Activated T-cell treated with anti-CD3 and anti-CD28 coated beads for 4 hours (primary cell): ENCODE results near the gene HOXB4.
"Not testable (repeated sequence)": the region's sequence is repeated elsewhere in the genome, so short reads cannot be mapped to it uniquely, and the experiment has no call there.

Source experiments
- DNase-seq: peaks from one replicate; pipeline ENCODE4 v3.0.0-alpha.2; 2020

HOXB4 gene

DNA sequence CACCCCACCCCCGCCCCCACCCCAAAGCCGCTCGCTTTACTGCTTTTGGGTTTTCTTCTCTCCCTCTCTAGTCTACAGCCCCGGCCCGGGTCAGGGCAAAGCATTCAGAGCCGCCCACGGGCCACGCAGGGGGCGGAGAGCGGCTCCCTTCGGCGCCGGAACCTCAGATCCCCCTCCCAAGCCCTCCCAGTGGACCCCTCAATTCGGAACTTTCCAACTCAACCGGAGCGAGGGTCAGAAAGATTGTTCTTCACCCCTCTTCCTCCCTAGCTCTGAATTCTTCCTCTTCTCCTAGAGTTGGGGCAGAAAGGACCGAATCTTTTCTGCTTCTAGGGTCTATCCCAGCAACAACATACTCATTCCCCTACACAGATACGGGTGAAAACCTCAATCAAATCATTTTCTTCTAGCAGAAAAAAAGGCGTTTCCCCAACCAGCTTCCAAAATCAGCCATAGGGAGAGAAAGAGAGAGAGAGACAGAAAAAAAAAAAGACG lies 34.2 kb downstream of the HOXB4 start:
- peak; percentile 28 for DNase-seq

DNA sequence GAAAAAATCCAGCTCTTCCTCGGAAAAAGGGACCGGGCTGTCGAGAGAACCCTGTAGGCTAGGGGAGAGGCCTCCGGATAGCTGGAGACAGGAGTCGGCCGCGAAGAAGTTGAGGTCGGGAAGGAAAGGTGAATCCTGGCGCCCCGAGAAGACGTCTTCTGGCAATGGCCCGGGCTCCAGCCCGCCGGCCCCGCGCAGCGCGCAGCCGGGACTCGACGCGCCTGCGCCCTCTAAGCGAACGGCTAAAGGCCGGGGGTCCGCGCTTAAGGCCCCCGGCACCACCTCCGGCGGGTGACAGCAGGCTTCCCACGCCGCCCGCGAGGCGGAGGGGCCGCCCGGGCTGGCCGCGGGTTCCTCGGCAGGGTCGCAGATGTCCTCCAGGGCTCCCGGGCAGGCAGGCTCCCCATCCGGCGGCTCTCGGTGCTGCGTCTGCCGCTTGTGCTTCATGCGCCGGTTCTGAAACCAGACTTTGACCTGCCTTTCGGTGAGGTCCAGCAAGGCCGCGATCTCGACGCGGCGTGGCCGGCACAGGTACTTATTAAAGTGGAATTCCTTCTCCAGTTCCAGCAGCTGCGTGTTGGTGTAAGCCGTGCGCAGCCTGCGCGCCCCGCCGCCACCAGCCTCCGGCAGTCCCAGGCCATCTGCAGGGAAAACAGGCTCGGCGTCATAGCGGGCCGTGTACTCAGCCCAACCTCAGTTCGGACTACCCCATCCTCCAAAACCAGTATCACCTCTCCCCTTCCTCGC lies 34.9 kb downstream of the HOXB4 start:
- peak; percentile 27 for DNase-seq

DNA sequence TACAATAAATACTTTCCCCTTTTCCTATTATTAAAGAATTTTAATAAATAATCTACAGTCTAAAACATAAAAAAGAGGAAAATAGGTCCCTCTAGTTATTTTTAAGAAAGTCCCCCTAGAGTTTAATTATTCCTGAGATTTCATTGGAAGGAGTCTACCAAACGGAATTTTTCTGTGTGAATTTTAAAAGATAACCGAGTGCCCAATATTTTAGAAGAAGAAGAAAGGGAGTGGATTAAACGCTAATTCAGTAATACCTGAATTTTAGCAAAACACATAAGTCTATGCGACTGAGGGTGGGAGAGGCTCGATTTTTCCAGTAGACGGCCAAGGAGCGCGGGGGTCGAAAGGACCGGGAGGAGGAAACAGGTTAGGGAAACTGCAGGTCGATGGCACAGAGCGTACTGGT lies 35.4 kb downstream of the HOXB4 start:
- no peak for DNase-seq

DNA sequence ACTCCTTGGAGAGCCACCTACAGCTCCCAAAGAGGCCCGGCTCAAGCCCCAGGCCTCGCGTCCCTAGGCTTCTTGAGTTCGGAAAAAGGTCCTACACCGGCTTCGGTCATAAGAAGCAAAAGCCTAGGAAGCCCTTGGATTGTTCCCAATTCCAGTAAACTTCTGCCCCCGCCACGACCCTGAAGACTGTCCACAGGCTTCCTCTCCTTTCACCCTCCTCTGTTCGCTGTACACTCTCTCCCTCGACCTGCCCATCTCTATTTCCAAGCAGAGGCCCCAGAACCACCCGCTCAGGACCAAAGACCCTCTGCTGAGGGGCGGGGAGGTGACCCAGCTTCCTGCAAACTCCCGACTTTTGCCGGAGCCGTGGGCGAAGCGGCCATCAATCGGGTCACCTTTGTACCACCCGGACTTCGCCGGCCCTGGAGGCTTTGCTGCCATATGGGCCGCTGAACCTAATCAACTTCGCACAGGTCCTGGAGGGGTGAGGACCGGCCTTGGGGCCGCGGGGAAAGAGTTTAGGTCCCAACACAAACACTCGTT lies 36.0 kb downstream of the HOXB4 start:
- DNase-seq, result no peak

DNA sequence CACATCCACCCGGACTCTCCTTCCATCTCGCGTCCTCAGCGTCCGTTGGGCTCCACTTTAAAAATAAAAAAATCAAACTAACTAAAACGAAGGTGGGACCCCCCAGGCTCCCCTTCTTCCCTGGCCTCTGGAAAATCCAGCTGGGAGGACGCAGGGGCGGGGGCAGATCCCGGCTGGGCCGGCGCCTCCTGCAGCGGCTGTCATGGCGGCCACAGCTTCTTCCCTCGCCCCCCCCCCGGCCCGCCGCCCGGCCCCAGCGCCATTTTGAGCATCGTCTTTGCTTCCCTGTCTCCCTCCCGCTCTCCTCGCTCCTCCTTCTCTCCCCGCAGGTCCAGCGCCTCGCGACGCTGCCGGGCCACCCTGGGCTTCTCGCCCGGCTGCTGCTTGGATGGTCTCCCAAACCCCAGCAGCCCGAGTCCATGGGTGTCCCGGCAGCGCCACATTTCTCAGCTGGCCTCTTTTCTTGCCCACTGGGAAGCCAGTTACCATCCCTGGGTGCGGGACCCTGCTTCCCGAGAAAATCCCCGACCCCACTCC lies 36.5 kb downstream of the HOXB4 start:
- no peak for DNase-seq

DNA sequence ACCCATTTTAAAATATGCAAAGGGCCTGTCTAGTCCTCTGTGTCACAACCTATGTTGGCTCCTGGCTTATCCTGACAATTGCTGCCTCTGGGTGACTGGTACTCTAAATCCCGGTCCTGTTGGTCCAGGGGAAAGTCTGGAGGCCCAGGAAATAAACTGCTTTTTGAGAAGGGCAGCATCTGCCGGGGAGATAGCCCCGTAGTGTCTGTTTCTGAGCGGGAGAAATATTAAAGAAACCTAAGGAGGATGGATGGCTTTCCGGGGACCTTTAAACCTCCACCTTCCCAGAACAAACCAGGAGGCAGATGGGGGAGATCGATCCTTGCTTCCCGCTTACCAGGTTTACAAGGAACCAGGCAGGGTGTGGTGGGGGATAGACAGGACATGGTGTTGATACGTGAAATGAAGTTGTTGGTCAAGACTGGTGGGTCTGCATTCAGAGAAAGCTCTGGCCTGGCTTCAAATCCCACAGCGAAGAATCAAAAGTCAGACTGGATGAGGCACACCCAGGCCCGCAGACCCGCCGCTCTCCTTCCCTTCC lies 37.0 kb downstream of the HOXB4 start:
- no peak for DNase-seq

DNA sequence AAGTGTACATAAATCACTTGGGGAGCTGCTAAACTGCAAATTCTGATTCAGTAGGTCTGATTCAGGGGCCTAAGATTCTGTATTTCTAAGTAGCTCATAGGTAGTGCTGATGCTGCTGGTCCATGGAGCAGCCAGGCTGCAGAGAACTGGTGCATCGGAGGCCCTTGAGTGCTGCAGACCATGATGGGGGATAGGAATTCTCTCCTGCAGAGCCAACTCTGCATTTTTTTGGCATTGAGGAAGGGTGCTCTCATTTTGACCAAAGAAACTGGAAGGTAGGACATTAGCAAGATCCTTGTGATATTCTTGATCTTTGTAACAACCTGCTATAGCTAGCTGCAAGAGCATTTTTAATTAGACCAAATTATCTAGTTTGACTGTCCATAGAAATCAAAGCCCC lies 37.9 kb downstream of the HOXB4 start:
- DNase-seq, result no peak

DNA sequence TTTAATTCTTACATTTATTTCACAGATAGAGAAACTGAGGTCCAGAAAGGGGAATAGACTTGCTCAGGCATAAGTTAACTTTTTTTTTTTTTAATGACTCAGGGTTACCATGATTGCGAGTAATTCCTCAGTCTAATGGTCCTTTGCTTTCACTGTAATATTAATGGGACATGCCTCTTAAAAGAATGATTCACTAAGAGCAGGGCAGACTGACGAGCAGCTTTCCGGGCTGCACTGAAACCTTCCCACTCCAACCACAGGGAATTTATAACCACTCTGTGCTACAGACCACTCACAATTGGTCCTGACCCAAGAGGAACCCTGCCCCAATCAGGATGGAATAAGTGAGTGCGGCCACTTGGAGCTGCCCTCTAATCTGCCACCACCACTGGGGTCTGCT lies 39.0 kb downstream of the HOXB4 start:
- DNase-seq, result no peak

DNA sequence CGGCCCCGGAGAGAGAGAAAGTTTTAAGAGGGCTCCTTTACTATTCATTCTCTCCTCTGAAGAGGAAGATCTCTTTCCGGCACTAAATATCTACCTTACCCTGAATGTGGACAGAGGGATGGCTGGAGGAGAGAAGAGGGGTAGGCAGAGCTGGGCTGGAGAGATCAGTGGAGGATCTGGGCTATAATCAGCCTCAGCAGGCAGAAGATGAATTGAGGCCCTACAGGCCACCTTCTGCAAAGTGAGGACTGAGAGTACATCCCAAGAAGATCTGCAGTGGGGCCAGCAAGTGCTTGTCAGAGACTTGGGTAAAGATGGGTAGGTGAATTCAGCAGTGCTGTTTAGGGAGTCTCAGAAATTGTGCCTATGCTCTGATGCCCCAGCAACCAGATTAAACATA lies 40.8 kb downstream of the HOXB4 start:
- no peak for DNase-seq

DNA sequence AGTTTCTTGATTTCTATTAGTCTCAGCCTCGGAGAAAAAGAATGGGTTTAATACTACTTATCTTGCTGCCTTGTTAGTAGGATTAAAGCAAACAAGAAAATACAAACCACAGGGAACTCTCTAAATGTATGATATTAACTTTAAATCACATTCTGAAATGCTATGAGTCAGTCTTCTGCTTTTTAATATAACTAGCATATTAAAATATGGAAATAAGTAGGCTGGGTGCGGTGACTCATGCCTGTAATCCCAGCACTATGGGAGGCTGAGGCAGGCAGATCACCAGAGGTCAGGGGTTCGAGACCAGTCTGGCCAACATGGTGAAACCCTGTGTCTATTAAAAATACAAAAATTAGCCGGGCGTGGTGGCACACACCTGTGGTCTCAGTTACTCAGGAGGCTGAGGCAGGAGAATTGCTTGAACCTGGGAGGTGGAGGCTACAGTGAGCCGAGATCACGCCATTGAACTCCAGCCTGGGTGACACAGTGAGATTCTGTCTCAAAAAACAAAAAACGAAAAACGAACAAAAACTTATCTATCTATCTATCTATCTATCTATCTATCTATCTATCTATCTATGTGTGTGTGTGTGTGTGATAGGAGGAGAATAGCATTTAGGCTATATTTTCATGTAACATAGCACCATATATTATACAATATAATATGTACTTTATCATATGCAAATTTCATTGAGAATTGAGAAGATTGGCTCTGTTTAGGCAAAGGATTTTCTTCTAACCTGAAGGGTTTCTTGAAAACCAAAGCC lies 42.2 kb downstream of the HOXB4 start:
- not testable (repeated sequence) for DNase-seq

DNA sequence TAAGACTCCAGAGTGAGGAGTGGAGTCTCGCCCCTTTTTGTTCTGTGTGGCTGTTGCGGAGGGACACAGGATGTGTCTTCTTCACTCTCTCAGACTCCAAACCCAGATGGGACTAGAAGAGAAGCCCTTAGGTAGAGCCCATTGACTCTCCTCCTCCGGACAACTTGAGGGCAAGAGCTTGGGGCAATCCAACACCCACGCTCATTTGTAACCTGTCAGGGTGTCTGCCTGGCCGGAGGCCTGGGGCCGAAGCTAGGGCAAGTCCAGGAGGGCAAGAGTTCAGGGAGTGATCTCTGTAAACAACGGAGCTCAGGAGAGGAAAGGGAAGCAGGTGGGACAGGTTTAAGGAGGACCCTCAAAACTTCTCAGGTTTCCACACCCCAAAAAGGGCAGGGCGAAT lies 45.9 kb downstream of the HOXB4 start:
- no peak for DNase-seq

DNA sequence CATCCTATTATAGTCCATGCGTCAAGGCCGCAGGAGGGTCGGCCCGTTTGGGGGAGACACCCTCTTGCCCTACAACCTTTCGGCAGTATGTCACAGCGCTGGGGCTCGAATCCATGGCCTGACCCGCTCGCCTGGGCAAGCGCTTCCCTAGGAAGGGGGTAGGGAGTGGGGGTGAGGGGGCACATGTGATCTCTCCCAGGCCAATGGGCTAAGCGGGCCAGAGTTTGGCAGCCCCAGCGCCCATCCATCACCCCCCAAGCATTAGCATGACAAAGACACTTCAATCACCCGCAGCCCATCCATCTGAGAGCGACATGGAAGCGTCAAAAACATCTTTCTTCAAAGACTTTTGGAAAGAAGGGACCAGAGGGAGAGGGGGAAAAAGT lies 47.3 kb downstream of the HOXB4 start, which contains the start of gene HOXB1:
TSS of gene HOXB1 (minus strand) at position 125 of the 386 bp plus-strand sequence. CDS start at position 18, 107 bp downstream.
- no peak for DNase-seq

DNA sequence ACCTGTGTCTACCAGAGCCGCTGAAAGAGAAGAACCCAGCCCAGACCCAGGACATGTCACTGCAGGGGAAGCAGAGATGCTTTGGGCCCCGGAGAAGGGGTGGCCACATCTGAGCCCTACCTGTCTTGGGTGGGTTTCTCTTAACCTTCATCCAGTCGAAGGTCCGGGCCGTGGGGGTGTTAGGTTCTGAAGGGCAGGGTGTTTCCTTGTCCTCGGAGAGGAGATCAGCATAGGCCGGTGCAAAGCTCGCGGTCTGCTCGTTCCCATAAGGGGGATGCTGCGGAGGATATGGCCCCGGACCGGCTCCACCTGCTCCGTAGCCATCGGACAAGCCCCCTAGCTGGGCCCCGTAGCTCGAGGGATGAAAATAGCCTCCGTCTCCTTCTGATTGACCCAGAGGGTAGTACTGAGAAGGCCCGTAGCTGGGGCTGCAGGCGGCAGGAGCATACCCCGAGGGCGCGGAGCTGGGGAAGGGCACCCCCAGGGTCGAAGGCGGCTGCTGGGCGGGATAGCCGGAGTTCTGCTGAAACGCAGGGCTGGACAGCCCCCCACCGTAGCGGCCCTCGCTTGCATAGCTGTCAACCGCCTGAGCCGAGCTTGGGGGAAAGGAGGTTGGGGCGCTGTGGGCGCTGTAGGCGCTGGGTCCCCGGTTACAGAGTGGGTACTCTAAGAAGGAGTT lies 47.8 kb downstream of the HOXB4 start:
- no peak for DNase-seq

DNA sequence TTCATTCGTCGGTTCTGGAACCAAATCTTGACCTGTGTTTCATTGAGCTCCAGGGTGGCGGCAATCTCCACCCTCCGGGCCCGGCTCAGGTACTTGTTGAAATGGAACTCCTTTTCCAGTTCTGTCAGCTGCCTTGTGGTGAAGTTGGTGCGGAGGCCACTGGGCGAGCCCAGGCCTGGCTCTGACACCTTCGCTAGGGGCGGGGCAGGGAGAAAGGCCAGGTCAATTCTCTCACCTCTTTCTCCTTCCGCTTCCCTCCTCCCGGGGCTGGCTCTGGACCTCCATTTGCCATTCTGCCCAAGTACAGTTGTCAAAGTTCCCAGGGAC lies 48.5 kb downstream of the HOXB4 start:
- no peak for DNase-seq

DNA sequence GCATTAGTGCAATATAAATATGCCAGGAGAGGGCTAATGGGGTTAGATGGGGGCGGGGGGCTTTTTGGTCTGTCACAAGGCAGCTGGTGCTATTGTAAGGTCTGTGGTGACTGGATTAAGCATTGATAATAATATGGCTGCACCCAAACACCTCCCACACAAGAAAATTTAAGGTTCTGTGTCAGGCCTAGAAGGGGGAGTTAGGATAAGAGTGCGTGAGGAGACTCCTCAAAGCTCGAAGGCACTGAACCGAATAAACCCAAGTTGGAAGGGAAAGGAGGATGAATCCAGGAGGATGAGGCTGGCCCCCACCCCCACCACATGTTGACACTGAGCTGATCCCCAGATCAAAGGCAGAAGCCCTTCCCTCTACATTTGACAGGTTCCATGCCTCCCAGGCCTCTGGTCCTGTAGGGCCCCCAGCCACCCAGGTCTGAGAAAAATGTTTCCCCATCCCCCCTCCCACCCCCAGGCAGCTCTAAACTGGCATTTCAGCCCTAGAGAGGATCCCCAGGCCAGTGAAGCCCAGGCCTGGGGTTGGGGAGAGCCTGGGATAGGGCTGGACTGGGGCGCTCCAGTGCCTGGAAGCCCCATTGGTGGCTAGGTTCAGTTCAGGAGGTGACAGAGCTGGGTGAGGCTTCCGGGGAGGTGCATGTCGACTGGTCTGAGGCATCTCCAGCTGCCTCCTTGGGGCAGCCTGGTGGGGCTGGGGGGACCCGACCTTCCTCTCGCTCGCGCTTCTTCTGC lies 49.0 kb downstream of the HOXB4 start:
- no peak for DNase-seq

DNA sequence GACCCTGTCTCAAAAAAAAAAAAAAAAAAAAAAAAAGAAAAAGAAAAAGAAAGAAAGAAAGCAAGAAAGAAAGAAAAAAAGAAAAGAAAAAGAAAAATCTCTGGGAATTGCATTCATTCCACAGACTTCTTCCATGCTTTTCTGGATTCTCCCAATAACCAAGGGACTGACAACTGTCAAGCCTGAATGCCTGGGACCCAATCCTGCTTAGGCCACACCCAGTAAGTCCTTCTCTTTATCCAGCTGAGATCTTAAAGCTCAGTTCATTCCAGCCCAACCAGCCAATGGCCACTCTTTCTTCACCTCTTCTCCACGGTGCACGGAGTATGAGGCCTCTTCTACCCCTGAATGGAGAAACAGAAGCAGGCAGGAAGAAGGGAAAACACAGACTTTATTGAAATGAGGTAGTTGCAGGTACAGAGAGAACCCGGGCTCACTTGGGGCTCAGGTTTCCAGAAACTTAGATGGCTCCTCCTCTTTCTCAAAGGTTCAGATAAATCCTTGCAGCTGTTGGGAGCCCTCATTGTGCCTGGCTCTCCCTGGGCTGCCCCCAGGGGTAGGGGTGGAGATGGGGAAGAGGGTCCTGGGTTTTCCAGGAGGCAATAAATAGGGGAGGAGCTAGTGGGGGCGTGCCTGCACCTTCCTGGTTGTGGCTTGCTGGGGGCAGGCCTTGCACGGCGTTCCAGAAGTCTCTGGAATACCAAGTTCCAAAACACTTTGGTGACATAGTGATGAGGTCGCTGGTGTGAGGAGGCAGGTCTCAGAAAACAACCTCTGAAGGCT lies 49.8 kb downstream of the HOXB4 start:
- no peak for DNase-seq

DNA sequence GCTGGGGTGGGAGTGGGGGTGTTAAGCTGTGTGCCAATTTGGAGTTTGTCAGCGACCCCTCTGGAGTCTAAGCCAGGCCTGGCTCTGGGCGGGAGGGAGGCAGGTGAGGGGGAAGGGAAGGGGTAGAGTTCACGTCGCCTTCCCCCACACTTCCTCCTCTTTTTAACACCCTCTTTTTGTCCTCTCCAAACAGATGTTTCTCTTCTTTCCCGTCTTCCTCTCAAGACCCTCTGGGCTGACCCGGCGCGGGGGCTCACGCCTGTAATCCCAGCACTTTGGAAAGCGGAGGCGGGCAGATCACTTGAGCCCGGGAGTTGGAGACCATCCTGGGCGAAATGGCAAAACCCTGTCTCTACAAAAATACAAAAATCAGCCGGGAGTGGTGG lies 50.6 kb downstream of the HOXB4 start:
- DNase-seq, result no peak

DNA sequence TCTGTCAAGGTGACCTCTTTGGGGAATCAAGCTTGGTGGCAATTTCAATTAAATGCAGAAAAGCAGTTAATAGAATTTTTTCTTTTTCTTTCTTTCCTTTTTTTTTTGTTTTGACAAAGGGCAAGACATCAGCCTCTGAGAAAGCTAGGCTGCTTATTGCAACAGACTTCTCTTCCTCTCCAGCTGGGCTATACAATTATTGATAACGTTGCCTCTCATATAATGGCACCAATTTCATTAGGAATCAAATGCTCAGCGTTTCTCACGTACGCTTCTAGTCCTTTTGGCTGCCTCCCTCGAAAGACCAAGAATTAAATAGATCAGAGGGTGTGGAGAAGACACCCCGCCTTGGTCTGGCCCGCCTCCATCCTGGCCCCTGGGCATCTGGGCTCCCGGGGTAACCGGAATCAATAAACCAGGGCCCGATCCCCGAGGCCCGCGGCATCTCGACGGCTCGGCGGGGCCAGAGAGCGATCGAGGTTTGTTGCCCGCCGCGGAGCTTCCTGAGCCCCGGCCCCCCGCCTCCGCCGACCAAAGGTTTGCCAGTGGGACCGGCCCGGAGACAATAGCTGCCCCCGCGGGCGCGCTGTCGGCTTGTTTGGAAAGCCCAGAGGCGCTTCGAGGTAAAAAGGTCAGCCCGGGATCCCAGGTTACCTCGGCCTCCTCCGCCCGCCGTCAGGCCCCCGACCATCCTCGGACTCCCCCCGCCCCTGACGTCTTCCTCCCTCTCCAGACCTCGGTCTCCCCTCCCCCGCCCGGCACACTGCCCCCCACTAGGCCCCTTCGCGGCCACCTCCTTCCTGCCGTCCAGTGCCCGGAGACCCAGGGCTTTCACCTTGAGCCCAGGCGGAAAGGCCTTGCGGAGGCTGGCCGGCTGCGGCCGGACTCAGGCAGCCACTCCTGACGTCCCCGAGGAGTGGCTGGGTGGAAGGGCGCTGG lies 51.3 kb downstream of the HOXB4 start:
- DNase-seq, result no peak
